Activated CD4-positive, alpha-beta T cell treated with anti-CD3 and anti-CD28 coated beads, Interleukin-10, Interleukin-2, amounts not matched to agents 100 ng/mL and 50 ng/mL, durations not matched to agents 16 hours and 8 hours (primary cell): ENCODE measurements around the gene GRXCR1.

ENCODE experiments used
- DNase-seq: peaks from one replicate; pipeline ENCODE4 v3.0.0-alpha.2; 2020

GRXCR1 gene

GRCh38 chr4:42892413-42892812 is at the start of gene GRXCR1:
TSS of gene GRXCR1 (plus strand) at chr4:42892713. CDS start at chr4:42893267, 554 bp downstream.
- no peak for DNase-seq

- DNase-seq, result no peak
These were observed 48.8 kb upstream of the GRXCR1 start for GRCh38 chr4:42843694-42844093.

GRCh38 chr4:42844422-42845070 is 48.0 kb upstream of the GRXCR1 start:
- no peak for DNase-seq

- no peak for DNase-seq
These were observed 46.9 kb upstream of the GRXCR1 start for GRCh38 chr4:42845586-42845985.

- DNase-seq, result no peak
These were observed 36.7 kb upstream of the GRXCR1 start for GRCh38 chr4:42855779-42856178.

- peak; percentile 63 for DNase-seq
These were observed 26.8 kb upstream of the GRXCR1 start for GRCh38 chr4:42865572-42866189.

- no peak for DNase-seq
These were observed 21.3 kb upstream of the GRXCR1 start for GRCh38 chr4:42871261-42871660.

- no peak for DNase-seq
These were observed 20.7 kb upstream of the GRXCR1 start for GRCh38 chr4:42871671-42872290.

- DNase-seq, result no peak
These were observed 13.7 kb upstream of the GRXCR1 start for GRCh38 chr4:42878863-42879262.

- DNase-seq, result no peak
These were observed 11.3 kb upstream of the GRXCR1 start for GRCh38 chr4:42881253-42881652.

GRCh38 chr4:42891644-42892043 is 869 bp upstream of the GRXCR1 start:
- DNase-seq, result no peak

GRCh38 chr4:42895452-42895851 is 2.9 kb downstream of the GRXCR1 start:
- DNase-seq, result no peak

- DNase-seq, result no peak
These were observed 12.5 kb downstream of the GRXCR1 start for GRCh38 chr4:42904986-42905385.

- no peak for DNase-seq
These were observed 13.1 kb downstream of the GRXCR1 start for GRCh38 chr4:42905591-42905990.

- DNase-seq, result no peak
These were observed 13.8 kb downstream of the GRXCR1 start for GRCh38 chr4:42906341-42906740.

GRCh38 chr4:42906891-42907759 is 14.6 kb downstream of the GRXCR1 start:
- DNase-seq, result no peak

GRCh38 chr4:42910459-42910858 is 17.9 kb downstream of the GRXCR1 start:
- DNase-seq, result no peak

- no peak for DNase-seq
These were observed 22.4 kb downstream of the GRXCR1 start for GRCh38 chr4:42914937-42915336.

GRCh38 chr4:42915484-42915883 is 23.0 kb downstream of the GRXCR1 start:
- DNase-seq, result no peak

GRCh38 chr4:42917296-42917695 is 24.8 kb downstream of the GRXCR1 start:
- no peak for DNase-seq

GRCh38 chr4:42923431-42923830 is 30.9 kb downstream of the GRXCR1 start:
- DNase-seq, result no peak

GRCh38 chr4:42925921-42926320 is 33.4 kb downstream of the GRXCR1 start:
- DNase-seq, result no peak

- no peak for DNase-seq
These were observed 35.4 kb downstream of the GRXCR1 start for GRCh38 chr4:42927946-42928345.
